PC-3 (cell line): ENCODE measurements around the gene HEMGN. TPM values are rescaled to one million over a fixed set of nuclear protein-coding genes. Genes with fewer than 3 reads are reported as not detected.
A peak's percentile ranks its signal among the peaks of the same experiment; 100 is the strongest.

Source experiments
- ATAC-seq: fragments of 200-7000 bp; cut with Tn5 transposase; 2 replicates; pipeline ENCODE4 v1.9.1; 2020; ENCODE audit warnings: mild to moderate bottlenecking, moderate library complexity
- BruUV-seq: library from RNA; stranded (reverse); fragments of 400-500 nt; replicated peaks from 2 replicates; lab custom pipeline; 2021; lab: Mats Ljungman, UMichigan
- CTCF ChIA-PET: fragments of 300-600 bp; sonication (Branson Sonifier 250); formaldehyde crosslinking; loops from one replicate; lab custom pipeline; 2022; ENCODE audit warnings: antibody characterized with exemption; lab: Charles Lee
- POLR2A ChIA-PET: fragments of 300-600 bp; sonication (Branson Sonifier 250); formaldehyde crosslinking; loops from one replicate; lab custom pipeline; 2022; ENCODE audit warnings: antibody characterized with exemption; ENCODE audit not compliant: unreplicated experiment; lab: Charles Lee
- DNase-seq: peaks from one replicate; pipeline ENCODE4 v3.0.0-alpha.2; 2015
- H2AFZ ChIP-seq: fragments of 300-600 bp; sonication (generic); 2 replicates; pipeline ENCODE4 v1.6.0; 2016; ENCODE audit warnings: antibody characterized with exemption, low read length
- H3F3A ChIP-seq: fragments of 300-600 bp; sonication (generic); one replicate; pipeline ENCODE4 v1.6.0; 2017; ENCODE audit warnings: antibody characterized with exemption, low read length, control low read depth, mild to moderate bottlenecking; ENCODE audit not compliant: unreplicated experiment
- H3K27ac ChIP-seq: fragments of 300-600 bp; sonication (generic); 2 replicates; pipeline ENCODE4 v1.5.1; 2016; ENCODE audit warnings: mild to moderate bottlenecking, low read length
- H3K27me3 ChIP-seq: fragments of 300-600 bp; sonication (generic); 2 replicates; pipeline ENCODE4 v1.6.1; 2016; ENCODE audit warnings: low read length, mixed read lengths
- H3K36me3 ChIP-seq: fragments of 300-600 bp; sonication (generic); 2 replicates; pipeline ENCODE4 v1.6.1; 2016; ENCODE audit warnings: low read depth, mixed run types, low read length, mixed read lengths
- H3K4me1 ChIP-seq: fragments of 300-600 bp; sonication (generic); 2 replicates; pipeline ENCODE4 v1.5.1; 2016; ENCODE audit warnings: low read length; ENCODE audit not compliant: insufficient read depth
- H3K4me2 ChIP-seq: fragments of 300-600 bp; sonication (generic); 2 replicates; pipeline ENCODE4 v1.6.0; 2016; ENCODE audit warnings: low read length
- H3K4me3 ChIP-seq: fragments of 300-600 bp; sonication (generic); 2 replicates; pipeline ENCODE4 v1.5.1; 2016; ENCODE audit warnings: mild to moderate bottlenecking, low read length, mixed read lengths
- H3K79me2 ChIP-seq: fragments of 300-600 bp; sonication (generic); 2 replicates; pipeline ENCODE4 v1.6.1; 2017; ENCODE audit warnings: low read length, mixed read lengths
- H3K9ac ChIP-seq: fragments of 300-600 bp; sonication (generic); 2 replicates; pipeline ENCODE4 v1.6.0; 2016; ENCODE audit warnings: mild to moderate bottlenecking, low read length
- H3K9me2 ChIP-seq: fragments of 300-600 bp; sonication (generic); replicated peaks from 2 replicates; pipeline ENCODE4 v1.6.1; 2016; ENCODE audit warnings: mixed run types, low read length, mixed read lengths
- H3K9me3 ChIP-seq: fragments of 300-600 bp; sonication (generic); 2 replicates; pipeline ENCODE4 v1.6.1; 2016; ENCODE audit warnings: low read length, mixed read lengths
- H4K20me1 ChIP-seq: fragments of 300-600 bp; sonication (generic); 2 replicates; pipeline ENCODE4 v1.6.1; 2016; ENCODE audit warnings: low read length, mixed read lengths
- EZH2 ChIP-seq: fragments of 300-600 bp; sonication (generic); IDR thresholded peaks from one replicate; pipeline ENCODE4 v1.6.1; 2017; ENCODE audit warnings: antibody characterized with exemption, mild to moderate bottlenecking, low read length; ENCODE audit not compliant: unreplicated experiment
- EZH2phosphoT487 ChIP-seq: fragments of 300-600 bp; sonication (generic); IDR thresholded peaks from 2 replicates; pipeline ENCODE4 v1.6.1; 2018; ENCODE audit warnings: mild to moderate bottlenecking, antibody characterized with exemption, low read length, borderline replicate concordance
- intact Hi-C: fragments of 100-400 bp; cut with micrococcal nuclease; formaldehyde crosslinking; loops from 2 replicates; pipeline ENCODE4 v1.9.0; 2023
- total RNA-seq: library from RNA; depleted of rRNA; stranded (reverse); fragments of >200 nt; gene quantifications from 2 replicates; pipeline ENCODE4 v1.2.3, GENCODE V29; 2014
- TF ChIP-seq, protein P1 (sequence below): fragments of 300-600 bp; sonication (generic); conservative IDR thresholded peaks from 2 replicates; pipeline ENCODE4 v1.5.1; 2017; ENCODE audit warnings: antibody characterized with exemption, low read depth, mild to moderate bottlenecking, low read length

The HEMGN gene
- total RNA-seq, 1 experiment from 2014 or later, result not detected

DNA sequence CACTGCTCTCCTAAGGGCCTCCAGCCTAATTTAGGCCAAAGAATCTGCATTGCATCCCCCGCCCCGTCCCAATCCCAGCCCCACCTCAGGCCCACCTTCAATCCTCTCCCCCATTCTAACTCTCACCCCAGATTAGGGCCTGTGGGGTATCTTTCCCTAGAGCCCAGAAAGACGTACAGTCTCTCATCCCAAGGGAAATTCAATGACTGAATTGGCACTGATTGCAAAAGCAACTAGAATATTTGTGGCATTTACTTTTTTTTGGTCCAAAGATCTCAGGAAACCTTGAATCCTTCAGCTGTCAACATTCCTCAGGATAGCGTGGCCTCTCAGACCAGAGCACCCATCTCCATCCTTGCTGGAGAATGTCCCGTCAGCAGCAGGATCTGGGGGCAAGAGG is 46.2 kb downstream of the HEMGN start:
- no peak for DNase-seq
- Histone ChIP-seq H3K9me3 (no peaks in the 10 kb centered on the region), H2AFZ (no peak overlapping the region), H4K20me1 (no peaks in the 10 kb centered on the region), H3K4me3 (no peak overlapping the region), H3K4me1 (no peaks in the 10 kb centered on the region), H3K79me2 (no peaks in the 10 kb centered on the region), H3K27ac (no peak overlapping the region), H3K4me2 (no peak overlapping the region), H3K27me3 (no peaks in the 10 kb centered on the region), H3K9ac (no peak overlapping the region), H3F3A (no peaks in the 10 kb centered on the region), H3K36me3 (no peaks in the 10 kb centered on the region), H3K9me2 (no peaks in the 10 kb centered on the region)
- intact Hi-C loops, result no loop called here
- ChIA-PET CTCF (no interaction called here), POLR2A (no interaction called here)
- BruUV-seq, result no TSS peak
- ATAC-seq, result no peak
- TF ChIP-seq EZH2 (no peak), EZH2phosphoT487 (no peak)
- TF ChIP-seq, protein P1, sequence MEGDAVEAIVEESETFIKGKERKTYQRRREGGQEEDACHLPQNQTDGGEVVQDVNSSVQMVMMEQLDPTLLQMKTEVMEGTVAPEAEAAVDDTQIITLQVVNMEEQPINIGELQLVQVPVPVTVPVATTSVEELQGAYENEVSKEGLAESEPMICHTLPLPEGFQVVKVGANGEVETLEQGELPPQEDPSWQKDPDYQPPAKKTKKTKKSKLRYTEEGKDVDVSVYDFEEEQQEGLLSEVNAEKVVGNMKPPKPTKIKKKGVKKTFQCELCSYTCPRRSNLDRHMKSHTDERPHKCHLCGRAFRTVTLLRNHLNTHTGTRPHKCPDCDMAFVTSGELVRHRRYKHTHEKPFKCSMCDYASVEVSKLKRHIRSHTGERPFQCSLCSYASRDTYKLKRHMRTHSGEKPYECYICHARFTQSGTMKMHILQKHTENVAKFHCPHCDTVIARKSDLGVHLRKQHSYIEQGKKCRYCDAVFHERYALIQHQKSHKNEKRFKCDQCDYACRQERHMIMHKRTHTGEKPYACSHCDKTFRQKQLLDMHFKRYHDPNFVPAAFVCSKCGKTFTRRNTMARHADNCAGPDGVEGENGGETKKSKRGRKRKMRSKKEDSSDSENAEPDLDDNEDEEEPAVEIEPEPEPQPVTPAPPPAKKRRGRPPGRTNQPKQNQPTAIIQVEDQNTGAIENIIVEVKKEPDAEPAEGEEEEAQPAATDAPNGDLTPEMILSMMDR, result no peak

DNA sequence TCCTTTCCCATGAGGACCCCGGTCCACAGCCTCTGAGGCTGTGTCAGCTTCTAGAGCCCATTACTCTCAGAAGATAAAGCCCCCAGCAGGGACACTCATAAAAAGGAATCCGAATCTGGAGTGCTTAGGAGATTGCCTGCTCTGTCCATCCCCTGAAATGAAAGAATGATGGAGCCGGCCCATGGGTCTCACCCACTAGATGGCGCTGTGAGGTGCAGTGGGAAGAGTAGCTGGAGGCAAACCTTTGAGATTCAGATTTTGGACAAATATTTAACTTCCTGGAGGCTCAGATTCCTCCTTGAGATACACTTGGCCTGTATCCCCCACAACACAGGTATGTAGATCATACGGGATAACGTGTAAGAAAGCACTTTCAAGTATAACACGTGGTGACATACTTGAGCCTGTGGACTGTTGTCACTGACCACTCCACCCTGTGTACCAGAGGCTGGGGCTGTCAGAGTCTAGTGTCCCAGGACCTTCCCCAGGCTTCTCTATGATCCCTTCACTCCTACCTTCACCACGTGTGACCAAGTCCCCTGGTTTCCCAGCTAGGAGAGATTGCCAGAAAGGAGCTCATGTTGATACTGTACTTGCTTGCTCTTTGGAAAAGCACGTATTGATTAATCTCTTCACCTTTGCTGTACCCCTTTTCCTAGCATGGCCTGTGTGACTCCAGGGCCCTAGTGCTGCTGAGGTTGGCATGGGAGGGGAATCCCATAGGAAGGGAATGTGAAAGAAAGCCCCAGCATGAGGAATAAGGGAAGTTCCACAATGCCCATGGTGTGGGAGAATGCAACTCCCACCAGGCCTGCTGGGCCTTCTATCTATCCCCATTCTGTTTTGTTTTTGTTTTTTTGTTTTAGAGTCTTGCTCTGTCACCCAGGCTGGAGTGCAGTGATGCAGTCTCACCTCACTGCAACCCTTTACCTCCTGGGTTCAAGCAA is 47.8 kb downstream of the HEMGN start:
- Histone ChIP-seq H3K79me2 (no peaks in the 10 kb centered on the region), H3K27ac (no peak overlapping the region), H3F3A (no peaks in the 10 kb centered on the region), H3K36me3 (no peaks in the 10 kb centered on the region), H4K20me1 (no peaks in the 10 kb centered on the region), H2AFZ (no peak overlapping the region), H3K4me2 (no peak overlapping the region), H3K4me3 (no peak overlapping the region), H3K9me2 (no peaks in the 10 kb centered on the region), H3K4me1 (no peaks in the 10 kb centered on the region), H3K27me3 (no peaks in the 10 kb centered on the region), H3K9me3 (no peaks in the 10 kb centered on the region), H3K9ac (no peak overlapping the region)
- TF ChIP-seq, protein P1, result peak; percentile 71
- TF ChIP-seq EZH2phosphoT487, result no peak
- ATAC-seq (no peak), DNase-seq (peak; percentile 41)
- intact Hi-C loops, result no loop called here
- CTCF ChIA-PET, result no interaction called here
- no TSS peak for BruUV-seq
- POLR2A ChIA-PET, result no interaction called here

DNA sequence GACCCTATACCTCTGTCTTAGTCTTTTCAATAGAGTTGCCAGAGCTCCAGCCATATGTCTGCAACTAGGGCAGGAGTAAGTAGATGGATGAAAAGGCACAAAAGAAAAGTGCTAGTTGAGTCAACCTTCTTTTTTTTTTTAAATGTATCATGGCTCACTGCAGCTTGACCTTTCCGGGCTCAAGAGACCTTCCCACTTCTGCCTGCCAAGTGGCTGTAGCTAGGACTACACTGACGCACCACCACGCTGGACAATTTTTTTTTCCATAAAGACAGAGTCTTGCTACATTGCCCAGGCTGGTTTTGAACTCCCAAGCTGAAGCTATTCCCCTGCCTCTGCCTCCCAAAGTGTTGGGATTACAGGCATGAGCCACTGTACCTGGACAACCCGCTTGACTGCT is 57.6 kb downstream of the HEMGN start:
- Histone ChIP-seq H4K20me1 (no peaks in the 10 kb centered on the region), H3K36me3 (no peaks in the 10 kb centered on the region), H3K4me3 (no peak overlapping the region), H3F3A (peaks cover 4% of the 10 kb centered on the region), H3K9me3 (no peaks in the 10 kb centered on the region), H3K9me2 (no peaks in the 10 kb centered on the region), H3K4me2 (no peak overlapping the region), H3K9ac (no peak overlapping the region), H2AFZ (no peak overlapping the region), H3K27ac (no peak overlapping the region), H3K79me2 (no peaks in the 10 kb centered on the region), H3K27me3 (no peaks in the 10 kb centered on the region), H3K4me1 (peaks cover 22% of the 10 kb centered on the region)
- intact Hi-C loops, result no loop called here
- ChIA-PET CTCF (no interaction called here), POLR2A (no interaction called here)
- no peak for ATAC-seq
- TF ChIP-seq, protein P1, result no peak
- TF ChIP-seq EZH2 (no peak), EZH2phosphoT487 (no peak)
- no TSS peak for BruUV-seq
- DNase-seq, result no peak
